Body of pancreas (tissue), 4 donors: ENCODE data around the gene AMN1. TPM values are rescaled to one million over a fixed set of nuclear protein-coding genes. Genes with fewer than 3 reads are reported as not detected.

ENCODE experiments used
- ATAC-seq: fragments of 150-250 bp; one replicate; pipeline ENCODE4 v1.9.1; 2016
- DNase-seq, 4 donors: peaks; one replicate each; pipeline ENCODE4 v3.0.0-alpha.2; 2019
- H3K27ac ChIP-seq, 4 donors: fragments of 200-600 bp; sonication (generic); 1 replicate in 3 of 4; 2 replicates in 1 of 4; pipeline versions ENCODE4 v1.5.1 to v1.6.1; 2016 to 2019; ENCODE audit warnings: mild to moderate bottlenecking in 1 of 4, mixed read lengths in 1 of 4, moderate library complexity in 1 of 4
- H3K27me3 ChIP-seq, 2 donors: fragments of 200-600 bp; sonication (generic); one replicate each; pipeline ENCODE4 v1.6.0; 2016; ENCODE audit warnings: mild to moderate bottlenecking in 1 of 2
- H3K36me3 ChIP-seq, 2 donors: fragments of 200-600 bp; sonication (generic); replicated peaks in 1 of 2; 2 replicates each; pipeline ENCODE4 v1.5.1; 2016; ENCODE audit warnings: low read depth in 2 of 2; ENCODE audit not compliant: insufficient read depth in 1 of 2
- H3K4me1 ChIP-seq: fragments of 200-600 bp; sonication (generic); one replicate; pipeline ENCODE4 v1.6.0; 2016
- H3K4me3 ChIP-seq, 2 donors: fragments of 200-600 bp; sonication (generic); 1 replicate in 1 of 2; 2 replicates in 1 of 2; pipeline ENCODE4 v1.5.1; 2016 to 2019
- H3K9me3 ChIP-seq, 3 donors: fragments of 200-600 bp; sonication (generic); 1 replicate in 2 of 3; 2 replicates in 1 of 3; pipeline ENCODE4 v1.5.1; 2016
- POLR2A ChIP-seq, 3 donors: fragments of 450-650 bp; IDR thresholded peaks; one replicate each; pipeline ENCODE4 v1.6.1; 2016; ENCODE audit warnings: antibody characterized with exemption in 3 of 3, mild to moderate bottlenecking in 2 of 3
- WGBS, 2 donors: methylation state at CpG; one replicate each; pipeline ENCODE4 v1.1.5; 2017; 5-methylcytosine and 5-hydroxymethylcytosine counted together
- intact Hi-C: fragments of 100-400 bp; cut with DNase I; formaldehyde crosslinking; loops from one replicate; pipeline ENCODE4 v1.15.1; 2023
- total RNA-seq, 2 donors: library from RNA; depleted of rRNA; stranded (reverse); fragments of >200 nt; gene quantifications; one replicate each; pipeline ENCODE4 v1.1.0, GENCODE V29; 2016
- TF ChIP-seq, protein P1 (sequence below), 7 experiments: fragments of 450-650 bp in 4 of 7; fragments of 200-600 bp in 3 of 7; sonication (generic) in 3 of 7; IDR thresholded peaks; one replicate each; pipeline ENCODE4 v1.5.1; 2016 to 2019; ENCODE audit warnings: antibody characterized with exemption in 7 of 7

The AMN1 gene
- total RNA-seq, 2 donors from 2014 or later: 6.5 to 13.2 TPM

GRCh38 chr12:31644536-31644935 is 84.3 kb downstream of the AMN1 start:
- no peaks in the 10 kb centered on the region for H3K36me3 ChIP-seq
- intact Hi-C loops: loop anchor here (10.0 kb wide), 1 partner anchor 660 kb away; no protein-coding TSS in a partner anchor
- DNase-seq (no peak), ATAC-seq (no peak)
- WGBS, 2 donors: 63 to 72% methylated on average over 8 of the region's 8 CpGs
- no peaks in the 10 kb centered on the region for H3K27me3 ChIP-seq
- H3K27ac ChIP-seq: peak overlapping the region; percentile 17 to 72 (median 54)
- H3K4me3 ChIP-seq: no peak overlapping the region
- H3K9me3 ChIP-seq: no peaks in the 10 kb centered on the region
- TF ChIP-seq, protein P1, sequence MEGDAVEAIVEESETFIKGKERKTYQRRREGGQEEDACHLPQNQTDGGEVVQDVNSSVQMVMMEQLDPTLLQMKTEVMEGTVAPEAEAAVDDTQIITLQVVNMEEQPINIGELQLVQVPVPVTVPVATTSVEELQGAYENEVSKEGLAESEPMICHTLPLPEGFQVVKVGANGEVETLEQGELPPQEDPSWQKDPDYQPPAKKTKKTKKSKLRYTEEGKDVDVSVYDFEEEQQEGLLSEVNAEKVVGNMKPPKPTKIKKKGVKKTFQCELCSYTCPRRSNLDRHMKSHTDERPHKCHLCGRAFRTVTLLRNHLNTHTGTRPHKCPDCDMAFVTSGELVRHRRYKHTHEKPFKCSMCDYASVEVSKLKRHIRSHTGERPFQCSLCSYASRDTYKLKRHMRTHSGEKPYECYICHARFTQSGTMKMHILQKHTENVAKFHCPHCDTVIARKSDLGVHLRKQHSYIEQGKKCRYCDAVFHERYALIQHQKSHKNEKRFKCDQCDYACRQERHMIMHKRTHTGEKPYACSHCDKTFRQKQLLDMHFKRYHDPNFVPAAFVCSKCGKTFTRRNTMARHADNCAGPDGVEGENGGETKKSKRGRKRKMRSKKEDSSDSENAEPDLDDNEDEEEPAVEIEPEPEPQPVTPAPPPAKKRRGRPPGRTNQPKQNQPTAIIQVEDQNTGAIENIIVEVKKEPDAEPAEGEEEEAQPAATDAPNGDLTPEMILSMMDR (IDR thresholded peaks at IDR 0.05): no peak
- TF ChIP-seq POLR2A (IDR thresholded peaks at IDR 0.05): no peak
- peaks cover 35% of the 10 kb centered on the region for H3K4me1 ChIP-seq

DNA sequence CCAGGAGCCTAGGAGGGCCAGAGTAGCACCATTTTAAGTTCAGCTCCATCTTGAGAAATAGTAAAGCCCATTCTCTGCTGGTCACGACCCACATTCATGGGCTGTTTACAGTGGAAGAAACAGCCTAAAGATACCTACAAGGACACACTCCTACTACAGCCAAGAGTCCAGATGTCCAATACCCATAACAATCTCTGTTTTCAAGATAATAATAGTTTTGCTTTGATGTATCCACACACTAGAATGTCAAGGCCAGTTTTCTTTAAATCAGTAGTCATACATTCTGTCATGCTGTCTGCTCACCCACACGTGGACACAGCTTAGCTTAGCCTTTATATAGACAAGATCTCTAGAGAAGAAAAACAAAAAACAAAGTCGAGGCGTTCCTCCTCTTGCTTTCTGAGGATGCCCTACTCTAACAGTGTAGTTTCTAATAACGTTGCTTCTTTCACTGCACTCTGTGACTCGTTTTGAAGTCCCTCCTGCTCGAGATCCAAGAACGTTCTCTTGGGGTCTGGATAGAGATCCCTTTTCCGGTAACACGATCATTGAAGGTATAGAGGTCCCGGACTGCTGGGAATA is 87.2 kb downstream of the AMN1 start:
- intact Hi-C loops: loop anchor here (10.0 kb wide), 1 partner anchor 663 kb away; no protein-coding TSS in a partner anchor
- Histone ChIP-seq H3K4me1 (peaks cover 36% of the 10 kb centered on the region), H3K4me3 (no peak overlapping the region), H3K36me3 (no peaks in the 10 kb centered on the region), H3K27me3 (no peaks in the 10 kb centered on the region), H3K27ac (peak overlapping the region; percentile 50 to 81 (median 74)), H3K9me3 (no peaks in the 10 kb centered on the region)
- 36 to 45% methylated on average over 11 of the region's 11 CpGs for WGBS, 2 donors
- DNase-seq (peak in 3 of 4 donors; percentile 57 to 67 (median 58)), ATAC-seq (peak; percentile 90)
- peak in 2 of 3 donors; percentile 75 to 84 for TF ChIP-seq POLR2A (IDR thresholded peaks at IDR 0.05)
- TF ChIP-seq, protein P1 (IDR thresholded peaks at IDR 0.05): no peak

GRCh38 chr12:31634620-31635019 is 94.2 kb downstream of the AMN1 start:
- Histone ChIP-seq H3K4me3 (no peak overlapping the region), H3K9me3 (no peaks in the 10 kb centered on the region), H3K27me3 (no peaks in the 10 kb centered on the region), H3K36me3 (no peaks in the 10 kb centered on the region), H3K4me1 (peaks cover 16% of the 10 kb centered on the region), H3K27ac (no peak overlapping the region)
- 82 to 94% methylated on average over 1 of the region's 1 CpG for WGBS, 2 donors
- DNase-seq (no peak), ATAC-seq (no peak)
- intact Hi-C loops: loop anchor here (5.0 kb wide), 1 partner anchor 232 kb away; no protein-coding TSS in a partner anchor
- TF ChIP-seq, protein P1 (IDR thresholded peaks at IDR 0.05): no peak
- no peak for TF ChIP-seq POLR2A (IDR thresholded peaks at IDR 0.05)

GRCh38 chr12:31633464-31633863 is 95.4 kb downstream of the AMN1 start:
- intact Hi-C loops: loop anchor here (5.0 kb wide), 1 partner anchor 231 kb away; no protein-coding TSS in a partner anchor

More at GRCh38 chr12:31633464-31633863, 95.4 kb downstream of the AMN1 start:
- H3K27ac ChIP-seq: no peak overlapping the region
- no peaks in the 10 kb centered on the region for H3K9me3 ChIP-seq
- H3K27me3 ChIP-seq: no peaks in the 10 kb centered on the region
- no peaks in the 10 kb centered on the region for H3K36me3 ChIP-seq
- DNase-seq (no peak), ATAC-seq (no peak)
- TF ChIP-seq, protein P1 (IDR thresholded peaks at IDR 0.05): no peak
- no peak for TF ChIP-seq POLR2A (IDR thresholded peaks at IDR 0.05)
- H3K4me3 ChIP-seq: no peak overlapping the region
- WGBS, 2 donors: 76 to 83% methylated on average over 4 of the region's 4 CpGs
- H3K4me1 ChIP-seq: peaks cover 19% of the 10 kb centered on the region
